GM23338 (cell line): ENCODE measurements around the gene KICS2. TPM values are rescaled to one million over a fixed set of nuclear protein-coding genes. Genes with fewer than 3 reads are reported as not detected.

Experiments
- ATAC-seq: fragments of 200-7000 bp; cut with Tn5 transposase; 3 replicates; pipeline ENCODE4 v1.9.1; 2020
- DNase-seq: peaks from one replicate; pipeline ENCODE4 v3.0.0-alpha.2; 2015; ENCODE audit warnings: low spot score
- H2AFZ ChIP-seq: fragments of 200-600 bp; sonication (generic); 2 replicates; pipeline ENCODE4 v1.8.0; 2016; ENCODE audit warnings: antibody characterized with exemption, mild to moderate bottlenecking, moderate library complexity
- H3F3A ChIP-seq: fragments of 200-600 bp; sonication (generic); replicated peaks from 2 replicates; pipeline ENCODE4 v1.8.0; 2017; ENCODE audit warnings: antibody characterized with exemption, mixed run types, low read depth
- H3K27ac ChIP-seq: fragments of 200-600 bp; sonication (generic); 2 replicates; pipeline ENCODE4 v1.6.1; 2016; ENCODE audit warnings: low read depth
- H3K27me3 ChIP-seq: fragments of 200-600 bp; sonication (generic); 2 replicates; pipeline ENCODE4 v1.8.0; 2016; ENCODE audit warnings: mild to moderate bottlenecking, mixed run types, moderate library complexity; ENCODE audit not compliant: insufficient read depth
- H3K36me3 ChIP-seq: fragments of 200-600 bp; sonication (generic); 2 replicates; pipeline ENCODE4 v1.8.0; 2016; ENCODE audit warnings: mild to moderate bottlenecking; ENCODE audit not compliant: insufficient read depth
- H3K4me1 ChIP-seq: fragments of 200-600 bp; sonication (generic); 2 replicates; pipeline ENCODE4 v1.8.0; 2016; ENCODE audit warnings: mild to moderate bottlenecking, moderate library complexity; ENCODE audit not compliant: insufficient read depth
- H3K4me2 ChIP-seq: fragments of 200-600 bp; sonication (generic); 2 replicates; pipeline ENCODE4 v1.7.1; 2017; ENCODE audit warnings: mixed run types
- H3K4me3 ChIP-seq: fragments of 200-600 bp; sonication (generic); 2 replicates; pipeline ENCODE4 v1.6.1; 2016; ENCODE audit warnings: mixed run types
- H3K79me2 ChIP-seq: fragments of 200-600 bp; sonication (generic); replicated peaks from 2 replicates; pipeline ENCODE4 v1.8.0; 2017; ENCODE audit warnings: mild to moderate bottlenecking; ENCODE audit not compliant: insufficient read depth
- H3K9me2 ChIP-seq: fragments of 200-600 bp; sonication (generic); 2 replicates; pipeline ENCODE4 v1.8.0; 2017; ENCODE audit not compliant: insufficient read depth
- H4K20me1 ChIP-seq: fragments of 200-600 bp; sonication (generic); replicated peaks from 2 replicates; pipeline ENCODE4 v1.8.0; 2017; ENCODE audit warnings: mild to moderate bottlenecking; ENCODE audit not compliant: insufficient read depth
- H3K27ac Mint-ChIP-seq: 2 replicates; pipeline ENCODE4 v1.8.0; 2020; ENCODE audit warnings: inconsistent platforms, mild to moderate bottlenecking, moderate library complexity, mixed read lengths
- H3K27me3 Mint-ChIP-seq: 3 replicates; pipeline ENCODE4 v1.8.0; 2022; ENCODE audit warnings: low read depth, mild to moderate bottlenecking, moderate library complexity, mixed read lengths, inconsistent platforms; ENCODE audit not compliant: insufficient read depth, poor library complexity
- H3K36me3 Mint-ChIP-seq: 3 replicates; pipeline ENCODE4 v1.8.0; 2021; ENCODE audit warnings: low read depth, mild to moderate bottlenecking, inconsistent platforms, moderate library complexity, mixed read lengths
- H3K4me1 Mint-ChIP-seq: 3 replicates; pipeline ENCODE4 v1.8.0; 2020; ENCODE audit warnings: mild to moderate bottlenecking, inconsistent platforms, mixed read lengths
- H3K4me3 Mint-ChIP-seq: 3 replicates; pipeline ENCODE4 v1.8.0; 2021; ENCODE audit warnings: moderate library complexity, mild to moderate bottlenecking, inconsistent platforms, mixed read lengths
- H3K9me3 Mint-ChIP-seq: 3 replicates; pipeline ENCODE4 v1.8.0; 2020; ENCODE audit warnings: moderate library complexity, mild to moderate bottlenecking, inconsistent platforms, mixed read lengths
- CREB1 ChIP-seq: fragments of 250-450 bp; sonication (Bioruptor Pico); IDR thresholded peaks from 2 replicates; pipeline ENCODE4 v1.5.0; 2020; ENCODE audit warnings: low read depth, mild to moderate bottlenecking, moderate library complexity
- EZH2 ChIP-seq: fragments of 200-600 bp; sonication (generic); IDR thresholded peaks from one replicate; pipeline ENCODE4 v1.8.0; 2017; ENCODE audit warnings: antibody characterized with exemption, mild to moderate bottlenecking, low read depth; ENCODE audit not compliant: unreplicated experiment
- EZH2phosphoT487 ChIP-seq: fragments of 200-600 bp; sonication (generic); IDR thresholded peaks from one replicate; pipeline ENCODE4 v1.8.1; 2018; ENCODE audit warnings: antibody characterized with exemption; ENCODE audit not compliant: unreplicated experiment
- JUNB ChIP-seq: IDR thresholded peaks from one replicate; pipeline ENCODE4 v1.6.1; 2016; ENCODE audit warnings: antibody characterized with exemption; ENCODE audit not compliant: unreplicated experiment
- NANOG ChIP-seq: IDR thresholded peaks from 2 replicates; pipeline ENCODE4 v1.6.1; 2016; ENCODE audit warnings: antibody characterized with exemption, borderline replicate concordance
- POLR2AphosphoS5 ChIP-seq: IDR thresholded peaks from 2 replicates; pipeline ENCODE4 v1.6.1; 2016; ENCODE audit warnings: antibody characterized with exemption, low read depth
- STAT1 ChIP-seq: IDR thresholded peaks from one replicate; pipeline ENCODE4 v1.6.1; 2016; ENCODE audit warnings: antibody characterized with exemption; ENCODE audit not compliant: unreplicated experiment
- ZNF114 ChIP-seq: fragments of 250-450 bp; sonication (Bioruptor Pico); IDR thresholded peaks from 2 replicates; pipeline ENCODE4 v1.5.0; 2020; ENCODE audit warnings: mild to moderate bottlenecking, moderate library complexity
- ZNF331 ChIP-seq: fragments of 250-450 bp; sonication (Bioruptor Pico); IDR thresholded peaks from 2 replicates; pipeline ENCODE4 v1.5.0; 2020; ENCODE audit warnings: low read depth, mild to moderate bottlenecking, moderate library complexity
- polyA plus RNA-seq: library from polyadenylated mRNA; unstranded; fragments of >200 nt; fragmentation: Nextera tagmentation; extraction: Ambion mirVana; gene quantifications from 2 replicates; pipeline ENCODE4 v1.2.1, GENCODE V29; 2016
- total RNA-seq: library from RNA; depleted of rRNA; stranded (reverse); fragments of >200 nt; shearing (Covaris generic); gene quantifications from 2 replicates; pipeline ENCODE4 v1.2.3, GENCODE V29; 2014
- TF ChIP-seq, protein P1 (sequence below): IDR thresholded peaks from one replicate; pipeline ENCODE4 v1.6.1; 2018; ENCODE audit warnings: antibody characterized with exemption; ENCODE audit not compliant: unreplicated experiment
- TF ChIP-seq, protein P2 (sequence below), 2 experiments: fragments of 200-600 bp in 1 of 2; sonication (generic) in 1 of 2; conservative IDR thresholded peaks; 2 replicates each; pipeline versions ENCODE4 v1.5.1 to v1.6.1; 2016 to 2017; ENCODE audit warnings: antibody characterized with exemption in 2 of 2, low read depth in 2 of 2, mild to moderate bottlenecking in 2 of 2, moderate library complexity in 1 of 2
- TF ChIP-seq, protein P3 (sequence below): fragments of 250-450 bp; sonication (Bioruptor Pico); IDR thresholded peaks from 2 replicates; pipeline ENCODE4 v1.5.0; 2020; ENCODE audit warnings: mild to moderate bottlenecking, moderate library complexity
- TF ChIP-seq, protein P4 (sequence below): IDR thresholded peaks from 2 replicates; pipeline ENCODE4 v1.6.1; 2016; ENCODE audit warnings: antibody characterized with exemption

The KICS2 gene
- total and polyA plus RNA-seq, 2 experiments from 2014 or later = 7.6 to 10.5 TPM

DNA sequence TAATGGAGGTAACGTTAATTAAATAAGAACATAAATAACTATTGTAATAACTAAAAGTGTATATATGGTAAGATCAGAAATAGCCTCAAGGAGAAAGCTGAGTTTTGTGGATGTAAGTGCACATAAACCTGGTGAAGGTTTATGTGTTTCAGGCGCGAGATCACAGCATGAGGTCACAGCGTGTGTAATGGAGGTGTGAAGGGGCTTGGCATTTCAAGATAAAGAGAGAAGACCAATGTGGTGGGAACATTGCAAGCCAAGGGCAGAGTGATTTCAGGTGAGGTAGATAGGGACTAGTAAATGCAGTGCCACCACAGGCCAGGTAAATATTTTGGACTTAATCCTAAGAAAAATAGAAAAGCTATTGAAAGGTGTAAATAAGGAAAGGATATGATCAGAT lies 21.7 kb upstream of the KICS2 start:
- H3K27ac Mint-ChIP-seq = no peak overlapping the region
- H3K27me3 Mint-ChIP-seq = peaks cover 4% of the 10 kb centered on the region
- H3K4me3 Mint-ChIP-seq = no peak overlapping the region
- peaks cover 6% of the 10 kb centered on the region; the same call in 2 of the 3 replicates for H3K4me1 Mint-ChIP-seq
- Histone ChIP-seq H3K9me2 (no peaks in the 10 kb centered on the region), H3K36me3 (no peaks in the 10 kb centered on the region), H3K79me2 (no peaks in the 10 kb centered on the region), H3F3A (no peaks in the 10 kb centered on the region), H2AFZ (no peak overlapping the region), H4K20me1 (no peaks in the 10 kb centered on the region), H3K4me3 (no peak overlapping the region), H3K4me1 (no peaks in the 10 kb centered on the region), H3K4me2 (no peak overlapping the region), H3K27ac (no peak overlapping the region), H3K27me3 (no peaks in the 10 kb centered on the region)
- no peaks in the 10 kb centered on the region for H3K9me3 Mint-ChIP-seq
- H3K36me3 Mint-ChIP-seq = no peaks in the 10 kb centered on the region
- no peak for DNase-seq
- ATAC-seq = no peak
- TF ChIP-seq, protein P1, sequence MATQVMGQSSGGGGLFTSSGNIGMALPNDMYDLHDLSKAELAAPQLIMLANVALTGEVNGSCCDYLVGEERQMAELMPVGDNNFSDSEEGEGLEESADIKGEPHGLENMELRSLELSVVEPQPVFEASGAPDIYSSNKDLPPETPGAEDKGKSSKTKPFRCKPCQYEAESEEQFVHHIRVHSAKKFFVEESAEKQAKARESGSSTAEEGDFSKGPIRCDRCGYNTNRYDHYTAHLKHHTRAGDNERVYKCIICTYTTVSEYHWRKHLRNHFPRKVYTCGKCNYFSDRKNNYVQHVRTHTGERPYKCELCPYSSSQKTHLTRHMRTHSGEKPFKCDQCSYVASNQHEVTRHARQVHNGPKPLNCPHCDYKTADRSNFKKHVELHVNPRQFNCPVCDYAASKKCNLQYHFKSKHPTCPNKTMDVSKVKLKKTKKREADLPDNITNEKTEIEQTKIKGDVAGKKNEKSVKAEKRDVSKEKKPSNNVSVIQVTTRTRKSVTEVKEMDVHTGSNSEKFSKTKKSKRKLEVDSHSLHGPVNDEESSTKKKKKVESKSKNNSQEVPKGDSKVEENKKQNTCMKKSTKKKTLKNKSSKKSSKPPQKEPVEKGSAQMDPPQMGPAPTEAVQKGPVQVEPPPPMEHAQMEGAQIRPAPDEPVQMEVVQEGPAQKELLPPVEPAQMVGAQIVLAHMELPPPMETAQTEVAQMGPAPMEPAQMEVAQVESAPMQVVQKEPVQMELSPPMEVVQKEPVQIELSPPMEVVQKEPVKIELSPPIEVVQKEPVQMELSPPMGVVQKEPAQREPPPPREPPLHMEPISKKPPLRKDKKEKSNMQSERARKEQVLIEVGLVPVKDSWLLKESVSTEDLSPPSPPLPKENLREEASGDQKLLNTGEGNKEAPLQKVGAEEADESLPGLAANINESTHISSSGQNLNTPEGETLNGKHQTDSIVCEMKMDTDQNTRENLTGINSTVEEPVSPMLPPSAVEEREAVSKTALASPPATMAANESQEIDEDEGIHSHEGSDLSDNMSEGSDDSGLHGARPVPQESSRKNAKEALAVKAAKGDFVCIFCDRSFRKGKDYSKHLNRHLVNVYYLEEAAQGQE = no peak
- TF ChIP-seq POLR2AphosphoS5 (no peak), EZH2 (no peak), ZNF114 (CRISPR knock-in tag) (no peak), EZH2phosphoT487 (no peak), ZNF331 (CRISPR knock-in tag) (no peak), CREB1 (CRISPR knock-in tag) (no peak), STAT1 (no peak), JUNB (no peak), NANOG (no peak)
- TF ChIP-seq, protein P2, sequence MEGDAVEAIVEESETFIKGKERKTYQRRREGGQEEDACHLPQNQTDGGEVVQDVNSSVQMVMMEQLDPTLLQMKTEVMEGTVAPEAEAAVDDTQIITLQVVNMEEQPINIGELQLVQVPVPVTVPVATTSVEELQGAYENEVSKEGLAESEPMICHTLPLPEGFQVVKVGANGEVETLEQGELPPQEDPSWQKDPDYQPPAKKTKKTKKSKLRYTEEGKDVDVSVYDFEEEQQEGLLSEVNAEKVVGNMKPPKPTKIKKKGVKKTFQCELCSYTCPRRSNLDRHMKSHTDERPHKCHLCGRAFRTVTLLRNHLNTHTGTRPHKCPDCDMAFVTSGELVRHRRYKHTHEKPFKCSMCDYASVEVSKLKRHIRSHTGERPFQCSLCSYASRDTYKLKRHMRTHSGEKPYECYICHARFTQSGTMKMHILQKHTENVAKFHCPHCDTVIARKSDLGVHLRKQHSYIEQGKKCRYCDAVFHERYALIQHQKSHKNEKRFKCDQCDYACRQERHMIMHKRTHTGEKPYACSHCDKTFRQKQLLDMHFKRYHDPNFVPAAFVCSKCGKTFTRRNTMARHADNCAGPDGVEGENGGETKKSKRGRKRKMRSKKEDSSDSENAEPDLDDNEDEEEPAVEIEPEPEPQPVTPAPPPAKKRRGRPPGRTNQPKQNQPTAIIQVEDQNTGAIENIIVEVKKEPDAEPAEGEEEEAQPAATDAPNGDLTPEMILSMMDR (conservative IDR thresholded peaks at IDR 0.05; ENCODE audit: low read depth in 2 of 2) = no peak
- TF ChIP-seq, protein P3, sequence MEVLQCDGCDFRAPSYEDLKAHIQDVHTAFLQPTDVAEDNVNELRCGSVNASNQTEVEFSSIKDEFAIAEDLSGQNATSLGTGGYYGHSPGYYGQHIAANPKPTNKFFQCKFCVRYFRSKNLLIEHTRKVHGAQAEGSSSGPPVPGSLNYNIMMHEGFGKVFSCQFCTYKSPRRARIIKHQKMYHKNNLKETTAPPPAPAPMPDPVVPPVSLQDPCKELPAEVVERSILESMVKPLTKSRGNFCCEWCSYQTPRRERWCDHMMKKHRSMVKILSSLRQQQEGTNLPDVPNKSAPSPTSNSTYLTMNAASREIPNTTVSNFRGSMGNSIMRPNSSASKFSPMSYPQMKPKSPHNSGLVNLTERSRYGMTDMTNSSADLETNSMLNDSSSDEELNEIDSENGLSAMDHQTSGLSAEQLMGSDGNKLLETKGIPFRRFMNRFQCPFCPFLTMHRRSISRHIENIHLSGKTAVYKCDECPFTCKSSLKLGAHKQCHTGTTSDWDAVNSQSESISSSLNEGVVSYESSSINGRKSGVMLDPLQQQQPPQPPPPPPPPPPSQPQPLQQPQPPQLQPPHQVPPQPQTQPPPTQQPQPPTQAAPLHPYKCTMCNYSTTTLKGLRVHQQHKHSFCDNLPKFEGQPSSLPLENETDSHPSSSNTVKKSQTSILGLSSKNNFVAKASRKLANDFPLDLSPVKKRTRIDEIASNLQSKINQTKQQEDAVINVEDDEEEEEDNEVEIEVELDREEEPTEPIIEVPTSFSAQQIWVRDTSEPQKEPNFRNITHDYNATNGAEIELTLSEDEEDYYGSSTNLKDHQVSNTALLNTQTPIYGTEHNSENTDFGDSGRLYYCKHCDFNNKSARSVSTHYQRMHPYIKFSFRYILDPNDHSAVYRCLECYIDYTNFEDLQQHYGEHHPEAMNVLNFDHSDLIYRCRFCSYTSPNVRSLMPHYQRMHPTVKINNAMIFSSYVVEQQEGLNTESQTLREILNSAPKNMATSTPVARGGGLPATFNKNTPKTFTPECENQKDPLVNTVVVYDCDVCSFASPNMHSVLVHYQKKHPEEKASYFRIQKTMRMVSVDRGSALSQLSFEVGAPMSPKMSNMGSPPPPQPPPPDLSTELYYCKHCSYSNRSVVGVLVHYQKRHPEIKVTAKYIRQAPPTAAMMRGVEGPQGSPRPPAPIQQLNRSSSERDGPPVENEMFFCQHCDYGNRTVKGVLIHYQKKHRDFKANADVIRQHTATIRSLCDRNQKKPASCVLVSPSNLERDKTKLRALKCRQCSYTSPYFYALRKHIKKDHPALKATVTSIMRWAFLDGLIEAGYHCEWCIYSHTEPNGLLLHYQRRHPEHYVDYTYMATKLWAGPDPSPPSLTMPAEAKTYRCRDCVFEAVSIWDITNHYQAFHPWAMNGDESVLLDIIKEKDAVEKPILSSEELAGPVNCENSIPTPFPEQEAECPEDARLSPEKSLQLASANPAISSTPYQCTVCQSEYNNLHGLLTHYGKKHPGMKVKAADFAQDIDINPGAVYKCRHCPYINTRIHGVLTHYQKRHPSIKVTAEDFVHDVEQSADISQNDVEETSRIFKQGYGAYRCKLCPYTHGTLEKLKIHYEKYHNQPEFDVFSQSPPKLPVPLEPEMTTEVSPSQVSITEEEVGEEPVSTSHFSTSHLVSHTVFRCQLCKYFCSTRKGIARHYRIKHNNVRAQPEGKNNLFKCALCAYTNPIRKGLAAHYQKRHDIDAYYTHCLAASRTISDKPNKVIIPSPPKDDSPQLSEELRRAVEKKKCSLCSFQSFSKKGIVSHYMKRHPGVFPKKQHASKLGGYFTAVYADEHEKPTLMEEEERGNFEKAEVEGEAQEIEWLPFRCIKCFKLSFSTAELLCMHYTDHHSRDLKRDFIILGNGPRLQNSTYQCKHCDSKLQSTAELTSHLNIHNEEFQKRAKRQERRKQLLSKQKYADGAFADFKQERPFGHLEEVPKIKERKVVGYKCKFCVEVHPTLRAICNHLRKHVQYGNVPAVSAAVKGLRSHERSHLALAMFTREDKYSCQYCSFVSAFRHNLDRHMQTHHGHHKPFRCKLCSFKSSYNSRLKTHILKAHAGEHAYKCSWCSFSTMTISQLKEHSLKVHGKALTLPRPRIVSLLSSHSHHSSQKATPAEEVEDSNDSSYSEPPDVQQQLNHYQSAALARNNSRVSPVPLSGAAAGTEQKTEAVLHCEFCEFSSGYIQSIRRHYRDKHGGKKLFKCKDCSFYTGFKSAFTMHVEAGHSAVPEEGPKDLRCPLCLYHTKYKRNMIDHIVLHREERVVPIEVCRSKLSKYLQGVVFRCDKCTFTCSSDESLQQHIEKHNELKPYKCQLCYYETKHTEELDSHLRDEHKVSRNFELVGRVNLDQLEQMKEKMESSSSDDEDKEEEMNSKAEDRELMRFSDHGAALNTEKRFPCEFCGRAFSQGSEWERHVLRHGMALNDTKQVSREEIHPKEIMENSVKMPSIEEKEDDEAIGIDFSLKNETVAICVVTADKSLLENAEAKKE (CRISPR knock-in tag) = no peak
- TF ChIP-seq, protein P4, sequence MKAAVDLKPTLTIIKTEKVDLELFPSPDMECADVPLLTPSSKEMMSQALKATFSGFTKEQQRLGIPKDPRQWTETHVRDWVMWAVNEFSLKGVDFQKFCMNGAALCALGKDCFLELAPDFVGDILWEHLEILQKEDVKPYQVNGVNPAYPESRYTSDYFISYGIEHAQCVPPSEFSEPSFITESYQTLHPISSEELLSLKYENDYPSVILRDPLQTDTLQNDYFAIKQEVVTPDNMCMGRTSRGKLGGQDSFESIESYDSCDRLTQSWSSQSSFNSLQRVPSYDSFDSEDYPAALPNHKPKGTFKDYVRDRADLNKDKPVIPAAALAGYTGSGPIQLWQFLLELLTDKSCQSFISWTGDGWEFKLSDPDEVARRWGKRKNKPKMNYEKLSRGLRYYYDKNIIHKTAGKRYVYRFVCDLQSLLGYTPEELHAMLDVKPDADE = no peak
